HepG2 (cell line): ENCODE data around the gene MST1R. TPM values are rescaled to one million over a fixed set of nuclear protein-coding genes. Genes with fewer than 3 reads are reported as not detected.

Experiments
- ARID5B ChIP-seq: IDR thresholded peaks from 2 replicates; pipeline ENCODE4 v1.4.0; 2020; ENCODE audit warnings: mild to moderate bottlenecking, missing genetic modification reagents
- FOXA1 ChIP-seq, 2 experiments: fragments of 450-650 bp in 1 of 2; sonication (generic) in 1 of 2; formaldehyde crosslinking in 1 of 2; IDR thresholded peaks; 2 replicates each; pipeline versions ENCODE4 v1.4.0 to v1.6.1; 2016 to 2020; ENCODE audit warnings: missing genetic modification reagents in 1 of 2
- FOXP4 ChIP-seq: sonication (generic); formaldehyde crosslinking; IDR thresholded peaks from 2 replicates; pipeline ENCODE4 v1.4.0; 2020; ENCODE audit warnings: missing genetic modification reagents
- IKZF4 ChIP-seq: sonication (generic); formaldehyde crosslinking; IDR thresholded peaks from 2 replicates; pipeline ENCODE4 v1.5.1; 2020; ENCODE audit warnings: borderline replicate concordance, mild to moderate bottlenecking, low read depth, missing genetic modification reagents; ENCODE audit errors: not compliant biosample characterization
- LRRFIP1 ChIP-seq: sonication (generic); formaldehyde crosslinking; conservative IDR thresholded peaks from 2 replicates; pipeline ENCODE4 v1.4.0; 2020; ENCODE audit warnings: missing genetic modification reagents
- PATZ1 ChIP-seq: sonication (generic); formaldehyde crosslinking; IDR thresholded peaks from 2 replicates; pipeline ENCODE4 v1.4.0; 2020; ENCODE audit warnings: missing genetic modification reagents
- PITX1 ChIP-seq: sonication (generic); formaldehyde crosslinking; IDR thresholded peaks from 2 replicates; pipeline ENCODE4 v1.5.1; 2020; ENCODE audit warnings: mild to moderate bottlenecking, missing genetic modification reagents
- RCOR2 ChIP-seq: IDR thresholded peaks from 2 replicates; pipeline ENCODE4 v1.6.1; 2016; ENCODE audit warnings: missing biosample characterization, missing genetic modification reagents
- RFX1 ChIP-seq: fragments of 450-650 bp; IDR thresholded peaks from 2 replicates; pipeline ENCODE4 v1.6.1; 2017
- SOX6 ChIP-seq, 2 experiments: fragments of 450-650 bp in 1 of 2; sonication (generic) in 1 of 2; formaldehyde crosslinking in 1 of 2; IDR thresholded peaks; 2 replicates each; pipeline versions ENCODE4 v1.4.0 to v1.6.1; 2017 to 2020; ENCODE audit warnings: antibody characterized with exemption in 1 of 2, mild to moderate bottlenecking in 1 of 2, missing genetic modification reagents in 1 of 2
- SRF ChIP-seq: IDR thresholded peaks from 2 replicates; pipeline ENCODE4 v1.6.1; 2011; ENCODE audit warnings: mild to moderate bottlenecking, low read depth, low read length, moderate library complexity
- ZBTB7B ChIP-seq: sonication (generic); formaldehyde crosslinking; IDR thresholded peaks from 2 replicates; pipeline ENCODE4 v1.4.0; 2020; ENCODE audit warnings: missing genetic modification reagents
- ZEB1 ChIP-seq: IDR thresholded peaks from 2 replicates; pipeline ENCODE4 v1.6.1; 2012; ENCODE audit warnings: mild to moderate bottlenecking, low read depth, inconsistent platforms; ENCODE audit not compliant: insufficient replicate concordance
- ZFP41 ChIP-seq: sonication (generic); formaldehyde crosslinking; IDR thresholded peaks from 2 replicates; pipeline ENCODE4 v1.4.0; 2020; ENCODE audit warnings: mild to moderate bottlenecking, missing genetic modification reagents, borderline replicate concordance
- ZNF143 ChIP-seq: sonication (generic); formaldehyde crosslinking; IDR thresholded peaks from 2 replicates; pipeline ENCODE4 v1.4.0; 2020; ENCODE audit warnings: missing genetic modification reagents
- ZNF256 ChIP-seq: sonication (generic); formaldehyde crosslinking; conservative IDR thresholded peaks from 2 replicates; pipeline ENCODE4 v1.4.0; 2020; ENCODE audit warnings: missing genetic modification reagents
- ZNF615 ChIP-seq: sonication (generic); formaldehyde crosslinking; IDR thresholded peaks from 2 replicates; pipeline ENCODE4 v1.5.0; 2020; ENCODE audit warnings: mild to moderate bottlenecking, missing genetic modification reagents, borderline replicate concordance
- polyA plus RNA-seq, 8 experiments: library from polyadenylated mRNA; depleted of rRNA in 3 of 8; stranded (reverse) in 7 of 8; unstranded in 1 of 8; fragments of >200 nt; fragmentation: Illumina TruSeq in 4 of 8; extraction: Trizol in 4 of 8; gene quantifications; 2 replicates each; pipeline versions ENCODE4 v1.2.1 to v1.2.3, GENCODE V29; 2011 to 2016; ENCODE audit warnings: low read depth in 4 of 8, missing spikeins in 1 of 8, mixed read lengths in 1 of 8; ENCODE audit not compliant: insufficient read depth in 1 of 8
- total RNA-seq, 5 experiments: library from RNA; depleted of rRNA; stranded (reverse); fragments of >200 nt; fragmentation: Illumina TruSeq; extraction: Trizol; gene quantifications; 2 replicates each; pipeline ENCODE4 v1.2.3, GENCODE V29; 2016; ENCODE audit warnings: low read depth in 1 of 5

MST1R gene
- total and polyA plus RNA-seq, 2 of the 13 experiments (the other 11 are each of a cell fraction or from before 2014, with no cell fraction given): 0.11 to 0.77 TPM

GRCh38 chr3:49844464-49845183 is 59.0 kb downstream of the MST1R start (continued):
- peak; percentile 52; the same call in 1 of the 2 replicates for TF ChIP-seq PATZ1 (CRISPR knock-in tag)
- no peak for TF ChIP-seq ZFP41 (CRISPR knock-in tag)
- no peak for TF ChIP-seq ZNF615 (CRISPR knock-in tag)
- no peak for TF ChIP-seq FOXA1 (IDR thresholded peaks at IDR 0.05)
- TF ChIP-seq FOXA1 (CRISPR knock-in tag; IDR thresholded peaks at IDR 0.05): peak; percentile 59
- TF ChIP-seq FOXP4 (CRISPR knock-in tag): peak; percentile 26; the same call in 1 of the 2 replicates
- TF ChIP-seq ZNF143 (CRISPR knock-in tag): peak; percentile 85
- TF ChIP-seq SRF: 0 out of 2 replicates have a peak, but pooled peaks have one; percentile 61
- TF ChIP-seq SOX6 (IDR thresholded peaks at IDR 0.05): no peak
- TF ChIP-seq SOX6 (CRISPR knock-in tag; IDR thresholded peaks at IDR 0.05): peak; percentile 94
- TF ChIP-seq ZNF256 (CRISPR knock-in tag): 0 out of 2 replicates have a peak, but pooled peaks have one; percentile 23
- TF ChIP-seq RFX1: no peak
- peak; percentile 24; the same call in 1 of the 2 replicates for TF ChIP-seq RCOR2
- peak; percentile 63 for TF ChIP-seq ARID5B (CRISPR knock-in tag)
- TF ChIP-seq ZBTB7B (CRISPR knock-in tag): no peak
- TF ChIP-seq PITX1: no peak
- TF ChIP-seq ZEB1: no peak
- no peak for TF ChIP-seq LRRFIP1 (CRISPR knock-in tag)
- TF ChIP-seq IKZF4 (CRISPR knock-in tag): no peak
